ENCODE data around the gene COQ8A.

DNA sequence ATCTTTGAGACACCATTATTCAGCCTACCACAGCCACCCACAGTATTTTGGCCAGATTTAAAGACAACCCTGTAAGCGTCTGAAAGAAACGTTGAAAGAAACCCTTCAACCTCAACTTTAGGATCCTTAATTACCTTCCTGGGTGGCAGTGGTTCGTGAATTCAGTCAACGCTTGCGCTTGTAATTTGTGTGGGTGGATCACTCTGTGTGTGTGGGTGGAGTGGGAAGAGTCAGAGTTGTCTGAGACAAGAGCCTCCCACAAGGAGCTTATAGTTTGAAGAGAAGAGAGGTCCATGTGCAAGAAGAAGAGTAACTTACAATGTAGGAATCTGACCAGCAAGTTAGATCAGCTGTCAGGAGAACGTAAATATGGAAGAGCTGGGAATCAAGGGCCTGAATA lies 8.4 kb downstream of the COQ8A start:
- TF ChIP-seq, protein P1, sequence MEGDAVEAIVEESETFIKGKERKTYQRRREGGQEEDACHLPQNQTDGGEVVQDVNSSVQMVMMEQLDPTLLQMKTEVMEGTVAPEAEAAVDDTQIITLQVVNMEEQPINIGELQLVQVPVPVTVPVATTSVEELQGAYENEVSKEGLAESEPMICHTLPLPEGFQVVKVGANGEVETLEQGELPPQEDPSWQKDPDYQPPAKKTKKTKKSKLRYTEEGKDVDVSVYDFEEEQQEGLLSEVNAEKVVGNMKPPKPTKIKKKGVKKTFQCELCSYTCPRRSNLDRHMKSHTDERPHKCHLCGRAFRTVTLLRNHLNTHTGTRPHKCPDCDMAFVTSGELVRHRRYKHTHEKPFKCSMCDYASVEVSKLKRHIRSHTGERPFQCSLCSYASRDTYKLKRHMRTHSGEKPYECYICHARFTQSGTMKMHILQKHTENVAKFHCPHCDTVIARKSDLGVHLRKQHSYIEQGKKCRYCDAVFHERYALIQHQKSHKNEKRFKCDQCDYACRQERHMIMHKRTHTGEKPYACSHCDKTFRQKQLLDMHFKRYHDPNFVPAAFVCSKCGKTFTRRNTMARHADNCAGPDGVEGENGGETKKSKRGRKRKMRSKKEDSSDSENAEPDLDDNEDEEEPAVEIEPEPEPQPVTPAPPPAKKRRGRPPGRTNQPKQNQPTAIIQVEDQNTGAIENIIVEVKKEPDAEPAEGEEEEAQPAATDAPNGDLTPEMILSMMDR (IDR thresholded peaks at IDR 0.05) = no peak
- no peak for TF ChIP-seq POLR2A (IDR thresholded peaks at IDR 0.05)

All from prostate gland (tissue), 2 donors.